ENCODE data around the gene DRD2.

The DRD2 gene

GRCh38 chr11:113470233-113470632, 5.0 kb downstream of the DRD2 start:
- no peak for TF ChIP-seq CTCF (IDR thresholded peaks at IDR 0.05; ENCODE audit: insufficient read depth, missing control alignments)
- DNase-seq (ENCODE audit: insufficient read length, low spot score) = no peak

GRCh38 chr11:113468726-113469345, 6.4 kb downstream of the DRD2 start:
- FAIRE-seq (no peak), DNase-seq (ENCODE audit: insufficient read length, low spot score) (no peak)
- no peak for TF ChIP-seq CTCF (IDR thresholded peaks at IDR 0.05; ENCODE audit: insufficient read depth, missing control alignments)

More at GRCh38 chr11:113470233-113470632, 5.0 kb downstream of the DRD2 start:
- FAIRE-seq = no peak

- FAIRE-seq = no peak
- DNase-seq (ENCODE audit: insufficient read length, low spot score) = no peak
- no peak for TF ChIP-seq CTCF (IDR thresholded peaks at IDR 0.05; ENCODE audit: insufficient read depth, missing control alignments)
These were observed 7.7 kb downstream of the DRD2 start for GRCh38 chr11:113467545-113467944.

GRCh38 chr11:113465786-113466185, 9.4 kb downstream of the DRD2 start:
- TF ChIP-seq CTCF (IDR thresholded peaks at IDR 0.05; ENCODE audit: insufficient read depth, missing control alignments) = no peak
- FAIRE-seq = no peak
- no peak for DNase-seq (ENCODE audit: insufficient read length, low spot score)

GRCh38 chr11:113464416-113464815, 10.8 kb downstream of the DRD2 start:
- FAIRE-seq (no peak), DNase-seq (ENCODE audit: insufficient read length, low spot score) (no peak)
- TF ChIP-seq CTCF (IDR thresholded peaks at IDR 0.05; ENCODE audit: insufficient read depth, missing control alignments) = no peak

GRCh38 chr11:113462830-113463229, 12.4 kb downstream of the DRD2 start:
- FAIRE-seq (no peak), DNase-seq (ENCODE audit: insufficient read length, low spot score) (no peak)
- no peak for TF ChIP-seq CTCF (IDR thresholded peaks at IDR 0.05; ENCODE audit: insufficient read depth, missing control alignments)

GRCh38 chr11:113461639-113462038, 13.6 kb downstream of the DRD2 start:
- TF ChIP-seq CTCF (IDR thresholded peaks at IDR 0.05; ENCODE audit: insufficient read depth, missing control alignments) = no peak
- FAIRE-seq (no peak), DNase-seq (ENCODE audit: insufficient read length, low spot score) (no peak)

Data from D721Med (cell line).